ENCODE data around the gene PPP1R3F.

DNA sequence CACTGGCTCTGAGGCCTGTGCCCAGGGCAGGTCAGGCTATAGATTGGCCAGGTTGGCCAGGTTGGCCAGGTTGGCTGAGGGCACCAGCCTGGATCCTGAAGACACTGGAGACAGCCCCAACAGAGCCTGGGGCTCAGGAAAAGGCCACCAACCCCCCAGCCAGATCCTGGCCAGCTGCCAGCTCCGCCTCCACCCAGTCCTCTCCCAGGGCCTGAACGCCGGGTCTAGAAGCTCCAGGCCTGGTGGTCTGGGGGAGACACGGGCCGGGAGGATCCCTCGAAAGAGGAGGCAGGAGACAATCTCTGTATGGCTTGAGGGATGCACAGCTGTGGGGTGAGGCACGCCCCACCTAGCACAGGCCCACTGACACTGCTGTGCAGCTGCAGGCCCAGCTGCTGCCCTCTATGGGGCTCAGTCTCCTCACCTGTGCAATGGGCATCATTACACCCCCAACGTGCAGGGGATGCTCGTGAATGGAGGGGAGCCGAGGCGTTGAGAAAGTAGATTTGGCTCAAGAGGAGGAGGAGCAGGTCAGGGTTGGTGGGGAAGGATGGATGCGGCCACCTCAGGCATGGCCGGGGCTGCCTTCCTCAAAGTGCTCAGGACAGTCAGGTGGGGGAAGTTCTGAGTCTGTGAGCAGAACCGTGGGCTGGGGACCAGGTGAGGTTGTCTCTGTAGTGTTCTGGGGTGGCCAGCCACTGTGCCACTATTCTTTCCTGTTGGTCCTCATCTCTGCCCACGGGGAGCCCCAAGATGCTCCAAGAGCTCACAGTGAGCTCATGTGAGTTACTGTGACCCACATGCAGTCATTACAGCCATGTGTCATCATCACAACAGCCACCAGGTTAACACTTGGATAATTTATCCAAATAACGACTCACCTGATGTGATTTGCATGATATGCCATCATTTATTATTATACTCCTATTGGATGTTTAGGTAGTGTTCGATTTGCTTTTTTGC, 23.1 kb downstream of the PPP1R3F start:
- TF ChIP-seq, protein P1, sequence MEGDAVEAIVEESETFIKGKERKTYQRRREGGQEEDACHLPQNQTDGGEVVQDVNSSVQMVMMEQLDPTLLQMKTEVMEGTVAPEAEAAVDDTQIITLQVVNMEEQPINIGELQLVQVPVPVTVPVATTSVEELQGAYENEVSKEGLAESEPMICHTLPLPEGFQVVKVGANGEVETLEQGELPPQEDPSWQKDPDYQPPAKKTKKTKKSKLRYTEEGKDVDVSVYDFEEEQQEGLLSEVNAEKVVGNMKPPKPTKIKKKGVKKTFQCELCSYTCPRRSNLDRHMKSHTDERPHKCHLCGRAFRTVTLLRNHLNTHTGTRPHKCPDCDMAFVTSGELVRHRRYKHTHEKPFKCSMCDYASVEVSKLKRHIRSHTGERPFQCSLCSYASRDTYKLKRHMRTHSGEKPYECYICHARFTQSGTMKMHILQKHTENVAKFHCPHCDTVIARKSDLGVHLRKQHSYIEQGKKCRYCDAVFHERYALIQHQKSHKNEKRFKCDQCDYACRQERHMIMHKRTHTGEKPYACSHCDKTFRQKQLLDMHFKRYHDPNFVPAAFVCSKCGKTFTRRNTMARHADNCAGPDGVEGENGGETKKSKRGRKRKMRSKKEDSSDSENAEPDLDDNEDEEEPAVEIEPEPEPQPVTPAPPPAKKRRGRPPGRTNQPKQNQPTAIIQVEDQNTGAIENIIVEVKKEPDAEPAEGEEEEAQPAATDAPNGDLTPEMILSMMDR (IDR thresholded peaks at IDR 0.05) = no peak
- no peak for TF ChIP-seq ZFX (IDR thresholded peaks at IDR 0.05; ENCODE audit: borderline replicate concordance)

Data from 22Rv1 (cell line).